ENCODE data around the gene RBSN. TPM values are rescaled to one million over a fixed set of nuclear protein-coding genes. Genes with fewer than 3 reads are reported as not detected.
A peak's percentile ranks its signal among the peaks of the same experiment; 100 is the strongest.
"Not testable (repeated sequence)": the region's sequence is repeated elsewhere in the genome, so short reads cannot be mapped to it uniquely, and the experiment has no call there.

Gene RBSN
- polyA plus RNA-seq (2012; ENCODE audit: insufficient read depth, insufficient read length, low read depth), result 11.8 TPM

DNA sequence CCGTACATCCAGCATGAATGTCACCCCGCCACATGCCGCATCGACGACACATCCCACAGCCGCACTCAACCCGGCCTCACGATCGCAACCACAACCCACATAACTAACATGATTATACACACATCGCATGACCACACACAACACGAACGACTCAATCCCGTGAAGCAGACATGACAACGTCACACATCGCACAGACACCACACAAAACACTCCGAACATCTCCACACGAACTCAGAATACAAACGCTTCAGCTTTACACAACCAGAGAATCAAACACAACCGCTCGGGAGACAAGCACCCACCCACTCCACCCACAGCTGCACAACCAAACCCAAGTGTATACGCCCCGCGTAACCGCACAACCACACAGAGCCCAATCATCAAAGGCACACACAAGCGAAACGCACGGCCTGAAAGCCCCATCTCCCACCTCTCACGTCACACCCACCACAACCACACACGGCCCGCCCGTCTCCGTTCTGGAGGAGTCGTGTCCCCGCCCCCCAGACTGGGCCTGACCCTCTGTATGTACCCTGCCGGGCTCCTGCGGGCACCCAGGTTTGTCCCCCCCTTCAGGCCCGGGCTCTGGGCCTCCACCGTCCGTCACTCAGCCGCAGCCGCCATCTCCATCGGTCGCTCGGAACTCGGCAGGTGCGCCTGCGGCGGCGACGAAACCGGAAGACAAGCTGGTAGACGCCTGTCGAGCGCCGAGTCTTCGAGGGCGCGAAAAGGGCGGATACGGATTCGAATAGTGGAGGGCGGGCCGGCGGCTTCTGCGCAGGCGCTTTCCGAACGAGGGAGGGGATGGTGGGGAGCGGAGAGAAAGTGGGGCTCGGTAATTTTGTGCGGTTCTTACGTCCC, at the start of gene RBSN:
Gene RBSN (minus strand): TSS at position 646 of the 861 bp plus-strand sequence. CDS start 3,028 bp downstream, outside the sequence.
- Histone ChIP-seq H3K4me3 (ENCODE audit: low read depth, low read length) (peak within 1 kb of the TSS; percentile 93), H3K4me1 (no peaks in the 10 kb centered on the region), H3K36me3 (no peaks in the 10 kb centered on the region), H3K27me3 (no peaks in the 10 kb centered on the region), H3K9me3 (no peaks in the 10 kb centered on the region)
- peak; percentile 90 for DNase-seq
- TF ChIP-seq, protein P1, sequence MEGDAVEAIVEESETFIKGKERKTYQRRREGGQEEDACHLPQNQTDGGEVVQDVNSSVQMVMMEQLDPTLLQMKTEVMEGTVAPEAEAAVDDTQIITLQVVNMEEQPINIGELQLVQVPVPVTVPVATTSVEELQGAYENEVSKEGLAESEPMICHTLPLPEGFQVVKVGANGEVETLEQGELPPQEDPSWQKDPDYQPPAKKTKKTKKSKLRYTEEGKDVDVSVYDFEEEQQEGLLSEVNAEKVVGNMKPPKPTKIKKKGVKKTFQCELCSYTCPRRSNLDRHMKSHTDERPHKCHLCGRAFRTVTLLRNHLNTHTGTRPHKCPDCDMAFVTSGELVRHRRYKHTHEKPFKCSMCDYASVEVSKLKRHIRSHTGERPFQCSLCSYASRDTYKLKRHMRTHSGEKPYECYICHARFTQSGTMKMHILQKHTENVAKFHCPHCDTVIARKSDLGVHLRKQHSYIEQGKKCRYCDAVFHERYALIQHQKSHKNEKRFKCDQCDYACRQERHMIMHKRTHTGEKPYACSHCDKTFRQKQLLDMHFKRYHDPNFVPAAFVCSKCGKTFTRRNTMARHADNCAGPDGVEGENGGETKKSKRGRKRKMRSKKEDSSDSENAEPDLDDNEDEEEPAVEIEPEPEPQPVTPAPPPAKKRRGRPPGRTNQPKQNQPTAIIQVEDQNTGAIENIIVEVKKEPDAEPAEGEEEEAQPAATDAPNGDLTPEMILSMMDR (IDR thresholded peaks at IDR 0.05; ENCODE audit: low read depth, low read length), result no peak

DNA sequence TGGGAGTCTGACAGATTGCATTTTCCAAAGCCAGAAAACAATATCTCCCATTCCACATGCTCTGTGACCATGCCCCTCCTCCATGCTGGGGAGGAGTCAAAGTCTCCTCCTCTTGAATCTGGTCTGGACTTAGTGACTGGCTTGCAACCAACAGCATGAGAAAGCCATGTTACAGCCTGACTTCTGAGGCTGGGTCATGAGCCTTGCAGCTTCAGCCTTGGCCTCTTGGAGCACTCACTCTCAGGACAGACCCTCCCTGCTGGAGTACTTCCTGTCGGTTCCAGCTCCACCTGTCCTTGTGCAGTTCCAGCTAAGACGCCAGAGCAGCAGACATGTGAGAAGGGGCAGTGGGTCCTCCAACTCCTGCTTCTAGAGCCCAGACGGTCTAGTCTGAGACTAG, 49.7 kb upstream of the RBSN start:
- TF ChIP-seq, protein P1 (IDR thresholded peaks at IDR 0.05; ENCODE audit: low read depth, low read length), result no peak; the same call in 1 of the 2 replicates
- H3K4me1 ChIP-seq, result no peaks in the 10 kb centered on the region
- H3K27me3 ChIP-seq, result 0 out of 2 replicates have a peak, but pooled peaks cover 5% of the 10 kb centered on the region
- H3K36me3 ChIP-seq, result no peaks in the 10 kb centered on the region
- peak; percentile 38 for DNase-seq
- H3K9me3 ChIP-seq, result no peaks in the 10 kb centered on the region
- no peak overlapping the region for H3K4me3 ChIP-seq (ENCODE audit: low read depth, low read length)

DNA sequence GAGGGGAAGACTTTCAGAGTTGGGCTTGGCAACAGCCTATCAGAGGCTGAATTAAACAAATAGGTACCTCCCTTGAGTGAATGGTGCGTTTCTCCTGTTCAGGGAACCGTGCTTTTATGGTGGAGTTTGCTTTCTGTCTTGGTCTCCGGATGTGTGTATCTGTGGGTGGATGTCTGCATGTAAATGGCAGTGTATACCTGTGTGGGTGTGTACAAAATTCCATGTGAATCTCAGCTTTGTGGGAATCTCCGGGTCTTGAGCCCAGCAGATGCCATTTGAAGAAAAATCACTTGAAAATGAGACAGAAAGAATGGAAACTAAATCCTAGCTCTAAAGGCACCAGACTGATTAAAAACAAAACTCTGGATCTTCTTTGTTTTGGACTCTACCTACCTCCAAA, 37.9 kb upstream of the RBSN start:
- not testable (repeated sequence) for H3K4me1 ChIP-seq; H3K36me3 ChIP-seq; H3K27me3 ChIP-seq; H3K9me3 ChIP-seq; H3K4me3 ChIP-seq (ENCODE audit: low read depth, low read length); DNase-seq

DNA sequence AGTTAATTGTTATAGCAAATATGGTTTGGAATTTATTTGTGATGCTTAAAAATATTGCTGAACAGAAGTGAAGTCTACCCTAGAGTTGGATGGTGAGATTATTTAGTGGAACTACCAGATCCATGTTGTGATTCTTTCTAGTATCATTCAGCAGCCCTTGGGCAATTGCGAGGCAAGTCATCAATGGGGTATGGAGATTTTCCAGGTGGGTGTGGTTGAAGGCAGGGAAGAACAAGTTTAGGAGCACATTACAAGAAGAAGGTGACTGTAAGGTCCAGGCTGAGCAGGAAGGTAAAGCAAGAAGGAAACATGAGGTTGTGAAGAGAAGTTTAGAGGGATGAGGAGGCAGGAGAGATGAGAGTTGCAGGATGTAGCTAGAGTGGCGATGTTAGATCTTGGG, 36.0 kb upstream of the RBSN start:
- not testable (repeated sequence) for H3K27me3 ChIP-seq; H3K4me3 ChIP-seq (ENCODE audit: low read depth, low read length); H3K4me1 ChIP-seq; DNase-seq; H3K36me3 ChIP-seq; H3K9me3 ChIP-seq

DNA sequence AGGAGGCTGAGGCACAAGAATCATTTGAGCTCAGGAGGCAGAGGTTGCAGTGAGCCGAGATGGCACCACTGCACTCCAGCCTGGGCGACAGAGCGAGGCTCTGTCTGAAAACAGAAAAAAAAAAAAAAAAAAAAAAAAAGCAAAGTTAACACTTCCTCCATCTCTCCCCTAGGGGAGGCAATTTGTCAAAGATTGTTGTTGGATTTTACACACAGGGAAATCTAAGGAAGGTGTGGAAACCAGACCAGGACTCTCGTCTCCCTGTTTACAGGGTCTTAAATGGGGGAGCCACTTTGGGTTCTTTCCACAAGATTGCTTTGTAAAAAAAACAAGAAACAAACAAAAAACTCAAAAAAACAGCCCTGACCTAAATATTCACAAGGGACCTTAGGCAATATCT, 29.5 kb upstream of the RBSN start:
- H3K27me3 ChIP-seq; H3K4me1 ChIP-seq; H3K9me3 ChIP-seq; DNase-seq; H3K36me3 ChIP-seq; H3K4me3 ChIP-seq (ENCODE audit: low read depth, low read length): not testable (repeated sequence)

DNA sequence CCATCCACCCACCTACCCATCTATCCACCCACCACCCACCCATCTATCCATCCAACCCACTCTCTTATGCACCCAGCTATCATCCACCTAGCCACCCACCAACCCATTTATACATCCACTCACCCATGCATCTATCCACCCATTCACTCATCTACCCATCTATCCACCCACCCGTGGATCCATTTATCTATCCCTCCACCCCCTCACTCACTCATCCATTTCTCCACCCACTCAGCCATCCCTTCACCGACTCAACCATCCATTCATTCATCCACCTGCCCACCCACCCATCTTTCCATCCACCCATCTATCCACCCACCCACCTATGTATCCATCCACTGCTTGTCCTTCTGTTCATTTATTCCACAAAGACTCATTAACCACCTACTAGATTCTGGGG, 28.0 kb upstream of the RBSN start:
- not testable (repeated sequence) for H3K4me1 ChIP-seq; H3K4me3 ChIP-seq (ENCODE audit: low read depth, low read length); H3K36me3 ChIP-seq; DNase-seq; H3K9me3 ChIP-seq; H3K27me3 ChIP-seq

DNA sequence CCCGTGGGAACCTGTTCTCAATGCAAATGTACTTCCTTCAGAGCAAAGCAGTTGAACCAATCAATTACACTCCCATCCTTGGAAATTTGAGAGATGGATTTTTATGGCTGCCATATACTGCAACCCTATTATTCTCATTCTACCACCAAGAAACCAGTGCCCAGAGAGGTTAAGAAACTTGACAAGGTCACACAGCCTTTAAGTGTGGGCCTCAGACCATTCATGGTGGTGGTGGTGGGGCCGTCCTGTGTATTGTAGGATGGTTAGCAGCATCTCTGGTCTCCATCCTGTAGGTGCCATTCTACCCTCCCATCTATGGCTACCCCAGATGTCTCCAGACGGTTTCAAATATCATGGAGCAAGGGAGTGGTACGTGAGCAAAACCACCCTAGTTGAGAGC, 23.4 kb upstream of the RBSN start:
- Histone ChIP-seq H3K4me3 (ENCODE audit: low read depth, low read length) (no peak overlapping the region), H3K36me3 (no peaks in the 10 kb centered on the region), H3K4me1 (no peaks in the 10 kb centered on the region), H3K9me3 (no peaks in the 10 kb centered on the region), H3K27me3 (no peaks in the 10 kb centered on the region)
- no peak for DNase-seq
- TF ChIP-seq, protein P1 (IDR thresholded peaks at IDR 0.05; ENCODE audit: low read depth, low read length), result no peak

DNA sequence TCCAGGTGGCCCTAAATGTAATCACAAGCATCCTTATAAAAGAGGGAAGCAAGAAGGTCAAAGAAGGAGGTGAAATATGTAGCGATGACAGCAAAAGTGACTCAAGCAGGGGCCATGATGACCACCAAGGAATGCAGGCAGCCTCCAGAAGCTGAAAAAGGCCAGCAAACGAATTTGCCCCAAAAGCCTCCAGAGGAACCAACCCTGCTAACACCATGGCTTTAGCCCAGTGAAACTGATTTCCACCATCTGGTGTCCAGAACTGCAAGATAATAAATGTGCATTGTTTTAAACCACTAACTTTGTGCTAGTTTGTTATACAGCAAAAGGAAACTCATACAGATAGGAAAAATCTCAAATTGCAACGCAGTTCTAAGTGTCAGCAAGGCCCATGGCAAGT, 23.0 kb upstream of the RBSN start:
- Histone ChIP-seq H3K36me3 (no peaks in the 10 kb centered on the region), H3K4me1 (no peaks in the 10 kb centered on the region), H3K4me3 (ENCODE audit: low read depth, low read length) (no peak overlapping the region), H3K9me3 (no peaks in the 10 kb centered on the region), H3K27me3 (no peaks in the 10 kb centered on the region)
- no peak for DNase-seq
- TF ChIP-seq, protein P1 (IDR thresholded peaks at IDR 0.05; ENCODE audit: low read depth, low read length), result no peak
